C4-2B (cell line): Measurements from ENCODE around the gene DEFB123.
"Not testable (repeated sequence)": the region's sequence is repeated elsewhere in the genome, so short reads cannot be mapped to it uniquely, and the experiment has no call there.

Experiments used
- H3K27ac ChIP-seq: fragments of 450-650 bp; 2 replicates; pipeline ENCODE4 v1.5.1; 2017
- ZFX ChIP-seq: fragments of 450-650 bp; IDR thresholded peaks from 2 replicates; pipeline ENCODE4 v1.6.1; 2017
- TF ChIP-seq, protein P1 (sequence below): fragments of 450-650 bp; conservative IDR thresholded peaks from 2 replicates; pipeline ENCODE4 v1.5.1; 2017; ENCODE audit warnings: mild to moderate bottlenecking

Gene DEFB123

GRCh38 chr20:31415653-31416052 is 24.8 kb upstream of the DEFB123 start:
- no peak for TF ChIP-seq ZFX
- TF ChIP-seq, protein P1, sequence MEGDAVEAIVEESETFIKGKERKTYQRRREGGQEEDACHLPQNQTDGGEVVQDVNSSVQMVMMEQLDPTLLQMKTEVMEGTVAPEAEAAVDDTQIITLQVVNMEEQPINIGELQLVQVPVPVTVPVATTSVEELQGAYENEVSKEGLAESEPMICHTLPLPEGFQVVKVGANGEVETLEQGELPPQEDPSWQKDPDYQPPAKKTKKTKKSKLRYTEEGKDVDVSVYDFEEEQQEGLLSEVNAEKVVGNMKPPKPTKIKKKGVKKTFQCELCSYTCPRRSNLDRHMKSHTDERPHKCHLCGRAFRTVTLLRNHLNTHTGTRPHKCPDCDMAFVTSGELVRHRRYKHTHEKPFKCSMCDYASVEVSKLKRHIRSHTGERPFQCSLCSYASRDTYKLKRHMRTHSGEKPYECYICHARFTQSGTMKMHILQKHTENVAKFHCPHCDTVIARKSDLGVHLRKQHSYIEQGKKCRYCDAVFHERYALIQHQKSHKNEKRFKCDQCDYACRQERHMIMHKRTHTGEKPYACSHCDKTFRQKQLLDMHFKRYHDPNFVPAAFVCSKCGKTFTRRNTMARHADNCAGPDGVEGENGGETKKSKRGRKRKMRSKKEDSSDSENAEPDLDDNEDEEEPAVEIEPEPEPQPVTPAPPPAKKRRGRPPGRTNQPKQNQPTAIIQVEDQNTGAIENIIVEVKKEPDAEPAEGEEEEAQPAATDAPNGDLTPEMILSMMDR, result no peak
- H3K27ac ChIP-seq, result no peak overlapping the region

DNA sequence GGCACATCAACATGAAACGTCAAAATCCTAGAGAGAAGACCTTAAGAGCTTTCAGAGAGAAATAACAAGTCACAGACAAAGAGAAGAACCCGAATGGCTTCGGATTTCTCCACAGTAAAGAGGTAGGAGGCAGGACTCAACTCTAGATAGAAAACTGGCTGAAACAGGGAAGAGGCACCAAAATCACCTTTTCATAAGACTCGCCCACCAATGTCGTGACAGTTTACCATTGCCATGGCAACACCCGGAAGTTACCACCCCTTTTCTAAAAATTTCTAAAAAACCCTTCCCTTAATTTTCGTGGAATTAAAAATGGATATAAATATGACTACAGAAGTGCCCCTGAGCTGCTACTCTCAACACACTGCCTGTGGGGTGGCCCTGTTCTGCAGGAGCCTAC is 22.1 kb upstream of the DEFB123 start:
- H3K27ac ChIP-seq, result no peak overlapping the region
- TF ChIP-seq, protein P1, result no peak
- no peak for TF ChIP-seq ZFX

DNA sequence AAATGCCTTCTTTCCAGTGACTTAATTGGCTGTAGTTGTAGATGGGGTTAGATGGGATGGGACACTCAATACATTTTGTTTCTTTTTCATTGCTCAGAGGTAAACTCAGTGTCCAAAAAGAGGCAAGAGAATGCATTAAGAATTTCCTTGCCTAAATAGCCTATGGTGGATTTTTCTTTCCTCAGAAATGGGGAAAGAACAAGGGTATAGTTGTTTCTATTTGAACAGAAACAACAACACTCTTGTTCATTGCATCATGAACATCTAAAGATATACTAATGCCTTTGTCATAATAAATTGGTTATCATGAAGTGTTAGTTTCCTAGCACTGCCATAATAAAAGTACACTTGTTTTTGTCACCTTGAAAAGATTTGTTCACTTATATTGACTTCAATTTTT is 14.6 kb upstream of the DEFB123 start:
- H3K27ac ChIP-seq, result no peak overlapping the region
- no peak for TF ChIP-seq ZFX
- TF ChIP-seq, protein P1, result no peak

DNA sequence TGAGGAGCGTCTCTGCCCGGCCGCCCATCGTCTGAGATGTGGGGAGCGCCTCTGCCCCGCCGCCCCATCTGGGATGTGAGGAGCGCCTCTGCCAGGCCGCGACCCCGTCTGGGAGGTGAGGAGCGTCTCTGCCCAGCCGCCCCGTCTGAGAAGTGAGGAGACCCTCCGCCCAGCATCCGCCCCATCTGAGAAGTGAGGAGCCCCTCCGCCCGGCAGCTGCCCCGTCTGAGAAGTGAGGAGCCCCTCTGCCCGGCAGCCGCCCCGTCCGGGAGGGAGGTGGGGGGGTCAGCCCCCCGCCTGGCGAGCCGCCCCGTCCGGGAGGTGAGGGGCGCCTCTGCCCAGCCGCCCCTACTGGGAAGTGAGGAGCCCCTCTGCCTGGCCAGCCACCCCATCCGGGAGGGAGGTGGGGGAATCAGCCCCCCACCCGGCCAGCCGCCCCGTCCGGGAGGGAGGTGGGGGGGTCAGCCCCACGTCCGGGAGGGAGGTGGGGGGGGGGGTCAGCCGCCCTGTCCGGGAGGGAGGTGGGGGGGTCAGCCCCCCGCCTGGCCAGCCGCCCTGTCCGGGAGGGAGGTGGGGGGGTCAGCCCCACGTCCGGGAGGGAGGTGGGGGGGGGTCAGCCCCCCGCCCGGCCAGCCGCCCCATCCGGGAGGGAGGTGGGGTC is 13.4 kb upstream of the DEFB123 start:
- not testable (repeated sequence) for H3K27ac ChIP-seq

DNA sequence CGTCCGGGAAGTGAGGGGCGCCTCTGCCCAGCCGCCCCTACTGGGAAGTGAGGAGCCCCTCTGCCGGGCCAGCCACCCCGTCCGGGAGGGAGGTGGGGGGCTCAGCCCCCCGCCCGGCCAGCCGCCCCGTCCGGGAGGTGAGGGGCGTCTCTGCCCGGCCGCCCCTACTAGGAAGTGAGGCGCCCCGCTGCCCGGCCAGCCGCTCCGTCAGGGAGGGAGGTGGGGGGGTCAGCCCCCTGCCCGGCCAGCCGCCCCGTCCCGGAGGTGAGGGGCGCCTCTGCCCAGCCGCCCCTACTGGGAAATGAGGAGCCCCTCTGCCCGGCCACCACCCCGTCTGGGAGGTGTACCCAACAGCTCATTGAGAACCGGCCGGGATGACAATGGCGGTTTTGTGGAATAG is 12.9 kb upstream of the DEFB123 start:
- H3K27ac ChIP-seq, result not testable (repeated sequence)

DNA sequence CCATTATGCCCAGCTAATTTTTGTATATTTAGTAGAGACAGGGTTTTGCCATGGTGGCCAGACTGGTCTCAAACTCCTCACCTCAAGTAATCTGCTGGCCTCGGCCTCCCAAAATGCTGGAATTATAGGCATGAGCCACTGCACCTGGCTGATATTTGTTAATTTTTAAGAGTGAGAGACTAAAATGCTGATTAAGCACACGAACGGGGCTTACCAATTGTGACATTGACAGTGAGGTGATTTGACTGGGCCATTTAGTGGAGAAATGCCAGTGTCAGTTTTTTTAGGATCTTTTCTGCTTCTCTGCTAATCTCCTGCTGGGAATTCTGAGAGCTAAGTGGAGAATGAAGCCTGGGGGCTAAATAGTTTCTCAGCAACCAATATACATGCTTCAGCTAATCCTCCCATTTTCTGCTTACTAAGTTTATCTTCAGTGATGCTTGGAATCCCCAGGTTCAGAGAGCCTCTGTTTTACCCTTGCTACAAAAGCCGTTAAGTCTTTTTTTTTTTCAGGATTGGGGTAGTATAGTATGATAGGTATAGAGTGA is 9.8 kb upstream of the DEFB123 start:
- no peak for TF ChIP-seq ZFX
- TF ChIP-seq, protein P1, result no peak
- H3K27ac ChIP-seq, result no peak overlapping the region

GRCh38 chr20:31446084-31446819 is 5.8 kb downstream of the DEFB123 start:
- TF ChIP-seq ZFX, result no peak
- TF ChIP-seq, protein P1, result no peak
- no peak overlapping the region for H3K27ac ChIP-seq

DNA sequence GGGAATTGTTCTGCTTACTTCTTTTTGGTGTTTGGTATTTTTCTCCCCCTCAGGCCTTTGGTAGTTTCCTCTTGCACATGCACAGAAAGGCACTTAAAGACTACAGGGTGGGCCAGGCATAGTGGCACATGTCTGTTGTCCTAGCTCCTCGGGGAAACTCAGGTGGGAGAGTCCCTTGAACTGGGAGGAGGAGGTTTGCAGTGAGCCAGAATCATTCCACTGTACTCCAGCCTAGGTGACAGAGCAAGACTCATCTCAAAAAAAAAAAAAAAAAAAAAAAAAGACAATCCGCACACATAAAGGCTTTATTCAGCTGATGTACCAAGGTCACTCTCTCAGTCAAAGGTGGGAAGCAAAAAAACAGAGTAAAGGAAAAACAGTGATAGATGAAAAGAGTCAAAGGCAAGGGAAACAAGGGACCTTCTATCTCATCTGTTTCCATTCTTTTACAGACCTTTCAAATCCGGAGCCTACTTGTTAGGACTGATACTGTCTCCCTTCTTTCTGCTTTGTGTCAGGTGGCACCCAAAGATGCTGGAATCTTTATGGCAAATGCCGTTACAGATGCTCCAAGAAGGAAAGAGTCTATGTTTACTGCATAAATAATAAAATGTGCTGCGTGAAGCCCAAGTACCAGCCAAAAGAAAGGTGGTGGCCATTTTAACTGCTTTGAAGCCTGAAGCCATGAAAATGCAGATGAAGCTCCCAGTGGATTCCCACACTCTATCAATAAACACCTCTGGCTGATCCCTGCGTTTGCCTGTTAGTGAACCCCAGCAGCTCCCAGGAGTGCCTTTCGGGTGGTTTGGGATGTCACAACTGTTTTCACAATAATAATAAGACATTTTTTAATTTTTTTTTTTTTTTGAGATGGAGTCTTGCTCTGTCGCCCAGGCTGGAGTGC is 9.3 kb downstream of the DEFB123 start:
- TF ChIP-seq, protein P1, result no peak
- TF ChIP-seq ZFX, result no peak
- H3K27ac ChIP-seq, result no peak overlapping the region
